Measurements from ENCODE around the gene MAPK8. TPM values are rescaled to one million over a fixed set of nuclear protein-coding genes. Genes with fewer than 3 reads are reported as not detected.
"Not testable (repeated sequence)": the region's sequence is repeated elsewhere in the genome, so short reads cannot be mapped to it uniquely, and the experiment has no call there.

Gene MAPK8
- total RNA-seq: 72.4 TPM

DNA sequence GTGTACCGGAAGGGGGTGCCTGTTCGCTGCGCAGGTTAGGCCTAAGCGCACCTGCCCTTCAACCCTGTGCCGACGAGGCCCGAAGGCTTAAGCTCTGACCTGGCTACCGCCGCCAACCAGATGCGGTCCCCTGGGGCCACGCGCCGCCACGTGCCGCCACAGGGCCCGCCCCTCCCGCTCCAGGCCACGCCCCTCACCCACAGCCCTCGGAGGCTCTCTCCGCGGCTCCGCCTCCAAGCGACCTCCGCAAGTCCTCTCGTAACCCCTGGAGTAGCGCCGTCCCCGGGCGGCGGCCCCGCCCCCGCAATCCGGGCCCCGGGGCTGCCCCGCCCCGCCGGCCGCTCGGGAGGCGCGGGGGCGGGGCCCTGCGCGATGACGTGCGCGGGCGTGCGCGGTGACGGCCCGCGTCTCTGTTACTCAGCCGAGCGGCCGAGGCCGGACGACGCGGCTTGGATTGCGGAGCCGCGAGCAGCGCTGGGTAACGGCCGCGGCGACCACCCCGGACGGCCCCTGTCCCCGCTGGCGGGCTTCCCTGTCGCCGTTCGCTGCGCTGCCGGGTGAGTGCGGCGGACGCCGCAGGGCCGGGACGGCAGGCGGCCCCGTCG lies at the start of gene MAPK8:
Gene MAPK8, plus strand, starts transcription at position 413 of the 605 bp plus-strand sequence. CDS start 94,984 bp downstream, outside the sequence.
- peak; percentile 93 for DNase-seq

DNA sequence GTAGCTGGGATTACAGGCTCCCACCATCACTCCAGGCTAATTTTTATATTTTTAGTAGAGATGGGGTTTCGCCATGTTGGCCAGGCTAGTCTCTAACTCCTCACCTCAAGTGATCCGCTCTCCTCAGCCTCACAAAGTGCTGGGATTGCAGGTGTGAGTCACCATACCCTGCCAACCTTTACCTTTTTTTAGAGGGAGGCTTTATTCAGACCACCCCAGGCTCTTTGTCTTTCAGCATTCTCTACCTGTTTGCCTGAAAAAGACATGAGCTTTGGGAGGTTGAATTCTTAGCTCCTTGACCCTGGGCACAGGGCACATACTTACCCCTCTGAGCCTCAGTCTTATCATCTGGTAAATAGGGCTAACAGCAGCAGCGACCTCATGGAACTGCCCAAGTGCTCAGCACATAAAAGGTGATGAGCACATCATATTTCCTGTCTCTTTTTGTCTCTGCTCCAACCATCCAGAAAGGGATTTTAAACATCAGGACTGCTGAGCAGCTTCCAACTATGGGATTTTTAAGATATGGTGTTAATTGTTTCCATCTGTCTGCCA lies 49.0 kb upstream of the MAPK8 start:
- no peak for DNase-seq

DNA sequence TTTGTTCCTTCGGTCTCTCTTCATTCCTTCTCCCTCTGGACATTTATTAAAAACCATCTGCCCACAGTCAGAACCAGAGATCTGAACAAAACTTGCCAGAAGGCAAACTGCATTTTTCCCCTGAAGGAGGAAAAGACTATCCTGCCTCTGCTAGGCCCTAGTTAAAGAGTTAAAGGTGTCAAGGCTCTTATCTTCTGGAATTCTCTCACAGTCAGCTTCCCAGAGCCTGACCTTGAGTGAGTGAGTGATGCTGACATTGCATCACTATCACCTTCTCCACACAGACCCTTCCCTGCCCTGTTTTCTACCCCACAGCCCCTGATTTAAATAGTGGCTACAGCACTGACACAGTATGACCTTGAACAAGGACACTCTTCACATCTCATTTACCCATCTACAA lies 48.4 kb upstream of the MAPK8 start:
- no peak for DNase-seq

GRCh38 chr10:48266528-48266927 lies 39.9 kb upstream of the MAPK8 start:
- DNase-seq: no peak

DNA sequence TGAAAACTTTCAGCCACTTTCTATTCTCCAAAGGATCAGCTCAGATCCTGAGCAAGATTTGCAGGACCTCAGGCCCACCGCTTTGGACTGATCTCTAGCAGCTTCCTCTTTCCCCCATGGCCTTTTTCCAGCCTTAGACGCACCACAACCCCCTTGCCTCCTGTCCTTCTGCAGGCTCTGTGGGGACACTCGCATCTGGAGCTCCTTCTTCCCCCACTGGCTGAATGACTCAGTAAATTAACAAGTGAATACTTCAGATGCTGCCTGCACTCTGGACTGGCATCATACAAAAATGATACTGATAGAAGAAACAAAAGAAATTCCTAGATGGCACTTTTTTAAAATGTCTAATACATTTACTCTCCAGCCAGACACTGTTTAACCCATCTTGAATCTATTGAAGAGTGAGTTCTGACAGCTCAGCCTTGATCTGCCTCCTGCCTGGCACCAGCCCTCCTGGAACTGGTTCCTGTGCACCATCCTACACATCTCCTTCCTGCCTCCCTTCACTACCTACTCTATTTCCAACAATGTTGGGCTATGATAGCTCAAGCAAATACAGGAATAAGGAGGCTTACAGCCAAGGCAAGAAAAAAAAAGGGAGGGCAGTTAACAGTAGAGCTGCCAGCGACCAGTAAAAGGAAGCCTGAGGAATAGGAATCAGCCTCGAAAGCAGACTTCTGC lies 35.3 kb upstream of the MAPK8 start:
- DNase-seq: no peak

GRCh38 chr10:48272682-48273081 lies 33.8 kb upstream of the MAPK8 start:
- DNase-seq: no peak

- DNase-seq: no peak
These were observed 32.7 kb upstream of the MAPK8 start for GRCh38 chr10:48273741-48274140.

GRCh38 chr10:48274636-48275035 lies 31.8 kb upstream of the MAPK8 start, which contains the start of gene FRMPD2:
Gene FRMPD2, minus strand, starts transcription at chr10:48274696. Its CDS starts 129 bp downstream, at chr10:48274567.
- no peak for DNase-seq

DNA sequence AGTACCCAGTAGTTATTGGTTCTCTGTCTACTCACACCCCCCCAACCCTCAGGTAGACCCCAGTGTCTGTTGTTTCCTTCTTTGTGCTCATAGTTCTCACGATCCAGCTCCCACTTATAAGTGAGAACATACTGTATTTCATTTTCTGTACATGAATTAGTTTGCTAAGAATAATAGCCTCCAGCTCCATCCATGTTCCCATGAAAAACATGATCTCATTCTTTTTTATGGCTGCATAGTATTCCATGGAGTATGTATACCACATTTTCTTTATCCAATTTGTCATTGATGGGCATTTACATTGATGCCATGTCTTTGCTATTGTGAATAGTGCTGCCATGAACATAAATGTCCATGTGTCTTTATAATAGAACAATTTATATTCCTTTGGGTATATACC lies 29.4 kb upstream of the MAPK8 start:
- no peak for DNase-seq

GRCh38 chr10:48279081-48279751 lies 27.3 kb upstream of the MAPK8 start:
- no peak for DNase-seq

DNA sequence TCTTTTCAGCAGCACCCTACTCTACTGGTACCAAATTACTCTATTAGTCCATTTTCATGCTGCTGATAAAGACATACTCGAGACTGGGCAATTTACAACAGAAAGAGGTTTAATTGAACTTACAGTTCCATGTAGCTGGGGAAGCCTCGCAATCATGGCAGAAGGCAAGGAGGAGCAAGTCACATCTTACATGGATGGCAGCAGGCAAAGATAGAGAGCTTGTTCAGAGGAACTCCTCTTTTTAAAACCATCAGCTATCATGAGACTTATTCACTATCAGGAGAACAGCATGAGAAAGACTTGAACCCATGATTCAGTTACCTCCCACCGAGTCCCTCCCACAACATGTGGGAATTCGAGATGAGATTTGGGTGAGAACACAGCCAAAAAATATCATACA lies 24.8 kb upstream of the MAPK8 start:
- not testable (repeated sequence) for DNase-seq

DNA sequence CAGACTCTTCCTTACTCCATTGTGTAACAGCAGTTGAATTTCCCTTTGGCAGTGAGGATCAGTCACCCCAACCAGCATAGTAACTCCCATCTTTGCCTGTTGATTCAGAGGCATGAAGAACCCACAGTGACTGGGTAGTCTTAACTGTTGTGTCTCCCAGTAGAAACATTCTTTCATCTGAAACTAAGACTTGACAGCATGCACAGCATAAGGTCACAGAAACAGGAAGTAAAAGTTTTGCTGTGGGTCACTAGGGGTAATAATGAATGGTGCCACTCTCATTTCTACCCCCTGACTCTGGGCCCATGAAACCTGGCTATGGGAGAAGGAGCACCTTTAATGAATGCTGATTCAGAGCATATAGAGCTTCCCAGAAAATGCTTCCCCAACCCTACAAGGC lies 23.6 kb upstream of the MAPK8 start:
- DNase-seq: no peak

DNA sequence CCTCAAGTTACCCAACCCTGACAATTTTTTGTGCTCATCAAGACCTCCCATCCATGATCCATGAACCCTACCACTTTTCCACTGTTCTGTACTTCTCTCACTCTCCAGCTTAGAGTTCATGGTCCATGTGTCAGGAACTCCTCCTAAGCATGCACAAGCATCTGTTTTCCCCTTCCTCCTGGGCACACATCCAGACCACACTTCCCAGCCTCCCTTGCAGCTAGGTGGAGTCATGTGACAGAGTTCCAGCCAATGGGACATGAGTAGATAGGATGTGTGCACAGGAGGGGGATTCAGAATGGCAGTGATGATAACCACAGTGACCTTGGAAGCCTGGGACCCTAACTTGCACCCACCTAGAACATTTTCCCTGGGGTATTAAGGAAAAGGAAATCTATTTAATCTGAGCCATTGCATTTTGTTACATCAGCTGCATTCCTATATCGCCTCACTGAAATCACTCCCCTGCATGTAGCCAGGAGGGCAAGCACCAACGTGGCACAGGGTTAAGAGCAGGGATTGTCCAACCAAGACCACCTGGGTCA lies 22.4 kb upstream of the MAPK8 start:
- no peak for DNase-seq

GRCh38 chr10:48284811-48285210 lies 21.7 kb upstream of the MAPK8 start:
- DNase-seq: no peak

DNA sequence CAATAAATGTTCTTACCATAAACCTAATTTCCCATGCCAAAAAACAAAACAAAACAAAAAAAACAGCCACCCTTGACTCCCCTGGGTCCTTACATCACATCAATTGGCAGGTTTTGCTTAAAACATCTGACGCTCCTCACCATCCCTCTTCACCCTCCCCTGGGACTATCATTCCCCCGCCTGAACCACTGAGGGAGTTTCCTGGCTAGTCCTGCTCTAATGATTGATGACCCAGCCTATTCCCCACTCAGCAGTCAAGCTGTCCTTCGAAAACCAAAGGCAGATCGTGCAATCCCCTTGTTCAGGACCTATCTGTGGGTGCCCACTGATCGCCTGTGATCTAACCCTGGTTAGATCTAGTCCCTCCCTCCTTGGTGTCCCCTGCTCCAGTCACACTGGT lies 20.8 kb upstream of the MAPK8 start:
- no peak for DNase-seq

DNA sequence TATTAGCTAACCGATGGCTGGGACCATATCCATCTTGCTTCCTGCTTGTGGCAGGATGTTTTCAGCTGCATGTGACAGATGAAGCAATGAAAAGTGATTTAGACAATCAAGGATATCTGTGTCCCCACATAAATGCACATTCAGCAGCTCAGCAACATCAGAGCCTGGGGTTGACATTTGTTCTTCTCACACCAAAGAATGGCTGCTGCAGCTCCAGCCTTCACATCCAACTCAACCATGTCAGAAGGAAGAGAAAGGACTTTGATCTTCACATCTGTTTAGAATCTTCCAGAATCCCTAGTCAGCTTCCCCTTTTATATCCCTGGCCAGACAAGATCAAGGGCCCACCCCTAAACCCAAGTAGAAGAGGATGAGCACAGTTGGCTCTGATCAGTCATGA lies 20.1 kb upstream of the MAPK8 start:
- DNase-seq: no peak

DNA sequence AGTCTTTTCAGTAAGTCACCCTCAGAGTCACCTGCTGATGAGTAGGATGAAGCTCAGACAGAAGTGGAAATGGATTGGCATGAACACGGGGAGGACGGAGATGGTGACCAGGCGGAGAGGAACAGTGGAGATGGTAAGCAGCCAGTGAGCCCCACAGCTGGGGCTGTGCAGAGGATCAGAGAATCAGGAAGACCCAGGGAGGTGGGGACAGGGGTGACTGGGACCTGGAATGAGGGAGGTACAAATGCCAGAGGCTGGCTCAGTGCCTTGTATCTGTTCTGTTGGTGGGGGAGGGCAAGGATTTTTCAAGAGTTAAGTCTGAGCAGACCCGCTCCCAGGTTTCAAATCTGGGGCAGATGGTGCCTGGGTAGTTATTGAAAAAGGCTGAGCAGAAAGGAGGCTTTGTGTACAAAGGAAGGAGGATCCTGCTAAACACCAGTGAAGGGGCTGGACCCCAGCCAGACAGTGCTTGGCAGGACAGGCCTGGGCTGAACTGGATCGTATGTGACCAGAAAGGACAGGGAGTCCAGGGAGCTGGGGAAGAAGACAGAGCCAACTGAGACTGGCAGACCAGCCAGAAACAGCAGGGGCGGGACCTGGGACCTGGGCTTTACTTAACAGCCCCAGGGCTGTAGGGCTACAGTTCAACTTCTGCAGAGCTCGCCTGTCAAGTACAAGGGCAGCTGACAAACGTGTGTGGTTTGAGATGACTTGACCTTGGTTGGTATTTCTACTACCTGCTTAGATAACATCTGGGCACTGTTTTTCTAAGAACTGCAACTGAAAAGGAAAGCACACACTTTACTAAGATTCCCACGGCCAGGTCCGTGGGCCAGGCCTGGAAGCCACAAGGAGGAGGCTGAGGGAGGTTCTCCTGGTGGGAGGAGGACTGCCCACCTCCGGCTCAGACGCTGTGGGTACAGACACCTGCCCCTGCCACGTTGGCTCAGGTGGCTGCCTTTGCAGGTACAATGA lies 18.8 kb upstream of the MAPK8 start:
- peak; percentile 63 for DNase-seq

GRCh38 chr10:48288661-48289060 lies 17.8 kb upstream of the MAPK8 start:
- DNase-seq: no peak

GRCh38 chr10:48289501-48290238 lies 16.8 kb upstream of the MAPK8 start:
- peak; percentile 72 for DNase-seq

DNA sequence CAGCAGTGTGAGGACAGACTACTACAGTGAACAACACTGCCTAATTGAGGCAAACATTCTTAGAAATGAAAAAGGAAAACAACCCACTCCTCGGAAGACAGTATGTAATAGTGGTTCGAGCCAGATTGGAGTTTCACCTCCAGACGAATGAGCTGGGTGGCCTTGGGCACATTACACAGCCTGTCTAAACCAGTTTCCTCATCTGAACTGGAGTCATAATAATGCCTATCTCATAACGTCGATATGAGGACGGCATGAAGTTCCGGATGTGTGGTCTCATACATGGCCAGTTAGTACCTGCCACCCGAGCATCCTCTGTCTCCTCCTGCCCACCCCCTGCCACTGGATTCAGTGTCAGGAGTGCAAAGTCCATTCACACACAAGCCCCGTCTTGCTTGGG lies 16.2 kb upstream of the MAPK8 start:
- DNase-seq: no peak

DNA sequence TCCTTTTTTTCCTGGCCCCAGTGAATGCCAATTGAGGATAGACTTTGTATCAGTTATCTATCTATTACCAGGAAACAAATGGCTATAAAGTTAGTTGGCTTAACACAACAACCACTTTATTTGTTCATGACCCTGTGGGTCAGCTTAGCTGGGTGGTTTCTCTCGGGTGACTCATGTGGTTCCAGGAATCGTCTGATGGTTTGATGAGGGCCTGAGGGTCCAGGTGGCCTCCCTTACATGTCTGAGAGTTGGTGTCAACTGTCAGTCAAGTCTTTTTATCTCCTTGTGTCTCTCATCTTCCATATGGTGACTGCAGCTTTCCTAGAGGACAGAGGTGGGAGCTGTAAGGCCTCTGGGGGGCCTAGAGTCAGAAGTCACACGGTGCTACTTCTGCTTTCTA lies 15.3 kb upstream of the MAPK8 start:
- no peak for DNase-seq

Data from tongue (tissue), 2 donors.